MM.1S (cell line): ENCODE results near the gene ADSS1.

Source experiments
- DNase-seq: peaks from one replicate; pipeline ENCODE4 v3.0.0-alpha.2; 2015
- H2AFZ ChIP-seq: fragments of 300-600 bp; sonication (generic); 2 replicates; pipeline ENCODE4 v1.6.0; 2016; ENCODE audit warnings: antibody characterized with exemption, low read length
- H3F3A ChIP-seq: fragments of 300-600 bp; sonication (generic); 2 replicates; pipeline ENCODE4 v1.6.1; 2016; ENCODE audit warnings: mild to moderate bottlenecking, antibody characterized with exemption, low read length, moderate library complexity, mixed read lengths; ENCODE audit not compliant: insufficient read depth
- H3K27ac ChIP-seq: fragments of 300-600 bp; sonication (generic); 2 replicates; pipeline ENCODE4 v1.5.1; 2016; ENCODE audit warnings: mild to moderate bottlenecking, low read length
- H3K27me3 ChIP-seq: fragments of 300-600 bp; sonication (generic); replicated peaks from 2 replicates; pipeline ENCODE4 v1.6.0; 2016; ENCODE audit warnings: low read length; ENCODE audit not compliant: insufficient read depth
- H3K36me3 ChIP-seq: fragments of 300-600 bp; sonication (generic); replicated peaks from 2 replicates; pipeline ENCODE4 v1.6.1; 2016; ENCODE audit warnings: mild to moderate bottlenecking, low read length, mixed read lengths; ENCODE audit not compliant: insufficient read depth
- H3K4me1 ChIP-seq: fragments of 300-600 bp; sonication (generic); 2 replicates; pipeline ENCODE4 v1.6.1; 2016; ENCODE audit warnings: low read length, mixed read lengths
- H3K4me2 ChIP-seq: fragments of 300-600 bp; sonication (generic); 2 replicates; pipeline ENCODE4 v1.6.0; 2016; ENCODE audit warnings: low read depth, low read length
- H3K4me3 ChIP-seq: fragments of 300-600 bp; sonication (generic); 2 replicates; pipeline ENCODE4 v1.5.1; 2016; ENCODE audit warnings: low read length, mixed read lengths
- H3K79me2 ChIP-seq: fragments of 300-600 bp; sonication (generic); 2 replicates; pipeline ENCODE4 v1.6.1; 2016; ENCODE audit warnings: mixed run types, low read length, mixed read lengths
- H3K9ac ChIP-seq: fragments of 300-600 bp; sonication (generic); 2 replicates; pipeline ENCODE4 v1.6.1; 2016; ENCODE audit warnings: low read length, mixed read lengths
- H3K9me2 ChIP-seq: fragments of 300-600 bp; sonication (generic); replicated peaks from 2 replicates; pipeline ENCODE4 v1.6.1; 2016; ENCODE audit warnings: mild to moderate bottlenecking, low read length, mixed read lengths; ENCODE audit not compliant: insufficient read depth
- H3K9me3 ChIP-seq: fragments of 300-600 bp; sonication (generic); replicated peaks from 2 replicates; pipeline ENCODE4 v1.6.1; 2016; ENCODE audit warnings: mild to moderate bottlenecking, low read length, mixed read lengths; ENCODE audit not compliant: insufficient read depth
- H4K20me1 ChIP-seq: fragments of 300-600 bp; sonication (generic); 2 replicates; pipeline ENCODE4 v1.6.1; 2016; ENCODE audit warnings: mild to moderate bottlenecking, low read length, moderate library complexity, mixed read lengths; ENCODE audit not compliant: insufficient read depth
- EZH2 ChIP-seq: fragments of 300-600 bp; sonication (generic); optimal IDR thresholded peaks from 2 replicates; pipeline ENCODE3; 2017; ENCODE audit warnings: low read depth, mild to moderate bottlenecking, antibody characterized with exemption, low read length, mixed read lengths
- EZH2phosphoT487 ChIP-seq: fragments of 300-600 bp; sonication (generic); IDR thresholded peaks from 2 replicates; pipeline ENCODE4 v1.6.1; 2018; ENCODE audit warnings: antibody characterized with exemption, low read length
- TF ChIP-seq, protein P1 (sequence below): fragments of 300-600 bp; sonication (generic); IDR thresholded peaks from 2 replicates; pipeline ENCODE4 v1.5.1; 2016; ENCODE audit warnings: antibody characterized with exemption, low read length, mixed read lengths

The ADSS1 gene

DNA sequence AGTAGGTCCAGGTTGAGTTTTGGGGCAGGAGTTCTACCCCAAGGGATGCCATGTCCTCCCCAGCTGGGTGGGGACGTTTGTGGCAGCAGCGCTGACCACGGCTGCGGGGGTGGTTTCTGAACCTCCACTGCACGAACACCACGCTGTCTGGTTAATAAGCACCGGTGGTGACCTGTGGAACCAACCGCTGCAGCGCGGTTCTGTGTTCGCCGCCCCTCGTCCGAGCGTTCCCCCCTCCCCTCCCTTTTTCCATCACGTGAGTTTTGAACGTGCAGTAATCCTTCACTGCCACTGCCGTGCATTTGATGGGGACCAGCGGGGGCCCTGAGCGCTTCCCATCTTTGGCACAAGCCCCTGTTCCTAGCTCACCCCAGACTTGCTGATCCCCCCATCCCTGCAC, 6.4 kb upstream of the ADSS1 start:
- no peaks in the 10 kb centered on the region for H3K9me3 ChIP-seq
- H3K36me3 ChIP-seq: no peaks in the 10 kb centered on the region
- no peak overlapping the region for H3K4me2 ChIP-seq
- no peaks in the 10 kb centered on the region for H4K20me1 ChIP-seq
- H3K4me1 ChIP-seq: peaks cover 10% of the 10 kb centered on the region; the same call in 1 of the 2 replicates
- H3K79me2 ChIP-seq: no peaks in the 10 kb centered on the region
- H3K9ac ChIP-seq: no peak overlapping the region
- no peaks in the 10 kb centered on the region for H3K27me3 ChIP-seq
- H3F3A ChIP-seq: no peaks in the 10 kb centered on the region
- DNase-seq: no peak
- H3K9me2 ChIP-seq: no peaks in the 10 kb centered on the region
- H3K27ac ChIP-seq: no peak overlapping the region
- no peak overlapping the region for H2AFZ ChIP-seq
- TF ChIP-seq, protein P1, sequence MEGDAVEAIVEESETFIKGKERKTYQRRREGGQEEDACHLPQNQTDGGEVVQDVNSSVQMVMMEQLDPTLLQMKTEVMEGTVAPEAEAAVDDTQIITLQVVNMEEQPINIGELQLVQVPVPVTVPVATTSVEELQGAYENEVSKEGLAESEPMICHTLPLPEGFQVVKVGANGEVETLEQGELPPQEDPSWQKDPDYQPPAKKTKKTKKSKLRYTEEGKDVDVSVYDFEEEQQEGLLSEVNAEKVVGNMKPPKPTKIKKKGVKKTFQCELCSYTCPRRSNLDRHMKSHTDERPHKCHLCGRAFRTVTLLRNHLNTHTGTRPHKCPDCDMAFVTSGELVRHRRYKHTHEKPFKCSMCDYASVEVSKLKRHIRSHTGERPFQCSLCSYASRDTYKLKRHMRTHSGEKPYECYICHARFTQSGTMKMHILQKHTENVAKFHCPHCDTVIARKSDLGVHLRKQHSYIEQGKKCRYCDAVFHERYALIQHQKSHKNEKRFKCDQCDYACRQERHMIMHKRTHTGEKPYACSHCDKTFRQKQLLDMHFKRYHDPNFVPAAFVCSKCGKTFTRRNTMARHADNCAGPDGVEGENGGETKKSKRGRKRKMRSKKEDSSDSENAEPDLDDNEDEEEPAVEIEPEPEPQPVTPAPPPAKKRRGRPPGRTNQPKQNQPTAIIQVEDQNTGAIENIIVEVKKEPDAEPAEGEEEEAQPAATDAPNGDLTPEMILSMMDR: no peak
- TF ChIP-seq EZH2phosphoT487: no peak
- TF ChIP-seq EZH2: no peak
- H3K4me3 ChIP-seq: no peak overlapping the region

DNA sequence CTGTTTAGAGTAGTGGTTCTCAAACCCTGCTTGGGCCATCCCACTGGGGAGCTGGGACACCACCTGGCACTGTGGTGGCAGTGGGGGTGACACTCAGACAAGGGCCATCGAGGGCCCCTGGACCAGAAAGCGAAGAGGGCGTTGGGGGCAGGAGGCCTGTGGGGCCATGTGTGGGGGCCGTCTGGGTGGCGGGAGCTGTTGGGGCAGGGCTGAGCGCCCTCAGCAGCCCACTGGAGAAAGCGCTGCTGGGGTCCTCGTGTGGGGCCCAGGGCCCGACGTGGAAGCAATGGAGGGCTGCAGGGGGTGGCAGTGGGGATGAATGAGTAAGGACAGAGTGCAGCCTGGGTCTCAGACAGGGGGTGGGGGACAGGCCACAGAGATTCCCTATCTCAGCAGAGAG, 5.9 kb upstream of the ADSS1 start:
- H3K9me3 ChIP-seq: no peaks in the 10 kb centered on the region
- no peak overlapping the region for H3K4me2 ChIP-seq
- H3K9me2 ChIP-seq: no peaks in the 10 kb centered on the region
- no peak overlapping the region for H2AFZ ChIP-seq
- no peaks in the 10 kb centered on the region for H3F3A ChIP-seq
- no peaks in the 10 kb centered on the region for H3K27me3 ChIP-seq
- no peak for DNase-seq
- TF ChIP-seq EZH2phosphoT487 (no peak), EZH2 (no peak)
- TF ChIP-seq, protein P1: no peak
- H4K20me1 ChIP-seq: no peaks in the 10 kb centered on the region
- H3K79me2 ChIP-seq: no peaks in the 10 kb centered on the region
- no peaks in the 10 kb centered on the region for H3K36me3 ChIP-seq
- H3K4me1 ChIP-seq: peaks cover 10% of the 10 kb centered on the region; the same call in 1 of the 2 replicates
- H3K27ac ChIP-seq: no peak overlapping the region
- no peak overlapping the region for H3K4me3 ChIP-seq
- H3K9ac ChIP-seq: no peak overlapping the region

DNA sequence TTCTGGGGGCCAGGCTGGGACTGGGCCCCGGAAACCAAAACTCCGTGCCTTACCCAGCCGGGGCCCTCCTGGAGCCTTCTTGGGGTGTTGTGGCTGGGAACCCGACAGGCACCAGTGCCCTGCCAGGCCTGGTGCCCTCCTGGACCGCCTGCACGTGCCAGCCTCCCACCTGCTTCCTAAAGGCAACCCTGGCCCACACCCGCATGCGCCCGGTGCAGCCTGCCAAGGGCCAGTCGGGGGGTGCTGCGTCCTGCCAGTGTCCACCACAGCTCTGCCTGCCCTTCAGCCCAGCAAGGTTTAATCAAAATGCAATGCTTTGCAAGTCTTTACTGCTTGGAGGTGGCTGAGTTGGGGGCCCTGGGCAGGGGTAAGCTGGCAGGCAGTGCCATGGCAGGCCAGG, 5.2 kb upstream of the ADSS1 start:
- Histone ChIP-seq H3F3A (no peaks in the 10 kb centered on the region), H4K20me1 (no peaks in the 10 kb centered on the region), H3K9me2 (no peaks in the 10 kb centered on the region), H2AFZ (no peak overlapping the region), H3K36me3 (no peaks in the 10 kb centered on the region), H3K27ac (no peak overlapping the region), H3K4me2 (no peak overlapping the region), H3K9ac (no peak overlapping the region), H3K4me3 (no peak overlapping the region), H3K4me1 (peaks cover 10% of the 10 kb centered on the region; the same call in 1 of the 2 replicates), H3K27me3 (no peaks in the 10 kb centered on the region), H3K9me3 (no peaks in the 10 kb centered on the region), H3K79me2 (no peaks in the 10 kb centered on the region)
- TF ChIP-seq, protein P1: no peak
- TF ChIP-seq EZH2 (no peak), EZH2phosphoT487 (no peak)
- DNase-seq: no peak
